Dermis microvascular lymphatic vessel endothelial cell (primary cell): ENCODE data around the gene KIRREL1. TPM values are rescaled to one million over a fixed set of nuclear protein-coding genes. Genes with fewer than 3 reads are reported as not detected.
A peak's percentile ranks its signal among the peaks of the same experiment; 100 is the strongest.

Experiments
- DNase-seq, 2 donors: peaks; one replicate each; pipeline versions ENCODE4 v3.0.0 to v3.0.0-alpha.2; 2010; ENCODE audit warnings: low read depth in 2 of 2
- total RNA-seq: library from RNA; depleted of rRNA; stranded (reverse); fragments of >200 nt; gene quantifications from 2 replicates; pipeline ENCODE4 v1.2.1, GENCODE V29; 2014

KIRREL1 gene
- total RNA-seq, 1 donor from 2014 or later: 16.2 TPM

DNA sequence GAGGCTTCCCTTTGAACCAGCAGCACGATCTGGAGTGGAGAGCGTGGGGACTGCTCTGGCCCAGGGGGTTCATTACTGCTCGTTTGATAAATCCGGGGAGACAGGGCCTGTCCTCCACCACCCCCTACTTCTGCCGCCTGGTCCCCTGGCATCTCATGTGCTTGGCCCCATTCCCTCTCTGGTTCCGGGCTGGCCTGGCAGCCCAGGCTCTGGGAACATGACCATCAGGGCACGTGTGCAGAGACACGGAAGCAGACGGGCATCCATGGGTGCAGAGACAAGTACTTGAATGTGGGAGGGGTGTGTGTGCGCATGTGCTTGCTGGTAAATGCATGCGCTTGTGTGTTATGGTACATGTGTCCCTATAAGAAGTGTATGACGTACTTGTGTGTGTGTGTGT, 75.5 kb downstream of the KIRREL1 start:
- DNase-seq: peak in 1 of 2 donors; percentile 8

DNA sequence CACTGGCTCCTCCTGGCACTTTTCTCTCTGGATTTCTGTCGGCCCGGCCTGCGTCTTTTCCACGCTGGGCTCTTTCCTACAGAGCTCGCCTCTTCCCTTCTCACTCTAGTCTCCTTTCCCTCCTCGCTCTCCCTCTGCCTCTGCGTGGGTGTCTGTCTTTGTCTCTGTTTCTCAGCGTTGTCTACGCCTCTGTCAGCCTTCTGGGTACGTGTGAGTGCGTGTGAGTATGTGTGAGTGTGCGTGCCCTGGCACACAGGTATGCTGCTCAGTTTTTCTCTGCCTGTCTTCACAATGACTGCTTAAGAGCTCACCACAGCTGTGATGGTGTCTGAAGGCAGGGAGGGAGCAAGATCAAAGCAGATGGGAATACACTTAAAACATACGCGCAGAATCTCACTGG, 77.7 kb downstream of the KIRREL1 start:
- DNase-seq: no peak

- no peak for DNase-seq
These were observed 81.6 kb downstream of the KIRREL1 start for GRCh38 chr1:158075078-158075477.

DNA sequence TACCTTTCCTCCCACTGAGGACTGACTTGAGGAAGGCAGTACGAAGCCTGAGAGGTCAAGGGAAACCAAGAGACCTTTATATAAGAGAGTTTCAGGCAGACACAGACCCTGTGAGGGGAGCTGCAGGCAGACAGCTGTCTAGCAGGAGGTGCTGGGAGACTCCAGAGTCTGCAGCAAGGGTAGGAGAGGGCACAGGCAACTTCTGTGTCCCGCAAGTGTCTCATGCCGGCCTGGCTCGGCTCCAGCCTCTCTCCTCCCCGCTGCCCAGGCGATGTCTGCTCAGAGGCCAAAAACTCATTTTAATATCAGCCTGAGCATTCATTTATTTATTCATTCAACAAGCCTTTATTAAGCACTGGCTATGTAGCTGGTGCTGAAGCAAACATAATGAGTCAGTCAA, 83.0 kb downstream of the KIRREL1 start:
- DNase-seq: no peak

DNA sequence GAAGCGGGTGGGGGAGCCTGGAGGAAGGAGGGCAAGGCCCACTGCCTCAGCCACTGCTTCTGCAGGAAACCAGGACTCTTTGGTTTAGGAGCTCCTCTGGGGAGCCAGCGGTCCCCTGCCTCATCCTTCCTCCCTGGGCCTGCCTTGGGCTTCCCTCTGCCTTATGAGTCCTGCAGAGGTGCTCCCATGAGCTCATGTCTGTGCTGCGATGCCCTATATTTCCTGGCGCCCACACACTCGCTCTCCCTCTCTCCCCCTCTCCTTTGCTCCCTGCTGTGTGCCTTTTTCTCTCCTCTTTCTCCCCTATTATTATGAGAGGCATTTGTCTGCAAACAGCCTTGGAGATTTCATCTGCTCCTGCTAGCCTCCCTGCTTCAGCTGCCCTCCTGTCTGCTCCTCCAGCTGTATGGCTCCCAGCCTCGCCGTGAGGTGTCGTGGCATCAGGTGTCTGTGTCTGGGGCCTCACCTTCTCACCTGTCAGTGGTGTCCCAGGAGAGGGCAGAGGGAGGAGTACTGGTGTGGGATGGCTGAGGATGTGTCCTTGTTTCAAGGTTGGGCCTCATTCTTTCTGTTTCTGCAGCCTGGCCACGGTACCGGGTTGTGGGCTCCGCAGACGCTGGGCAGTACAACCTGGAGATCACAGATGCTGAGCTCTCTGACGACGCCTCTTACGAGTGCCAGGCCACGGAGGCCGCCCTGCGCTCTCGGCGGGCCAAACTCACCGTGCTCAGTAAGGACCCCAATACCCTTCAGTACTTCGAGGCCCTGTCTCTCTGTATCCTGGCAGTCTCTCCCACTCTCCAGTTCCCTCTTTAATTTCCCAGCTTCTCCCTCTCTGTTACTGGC, 84.2 kb downstream of the KIRREL1 start:
- DNase-seq: no peak

DNA sequence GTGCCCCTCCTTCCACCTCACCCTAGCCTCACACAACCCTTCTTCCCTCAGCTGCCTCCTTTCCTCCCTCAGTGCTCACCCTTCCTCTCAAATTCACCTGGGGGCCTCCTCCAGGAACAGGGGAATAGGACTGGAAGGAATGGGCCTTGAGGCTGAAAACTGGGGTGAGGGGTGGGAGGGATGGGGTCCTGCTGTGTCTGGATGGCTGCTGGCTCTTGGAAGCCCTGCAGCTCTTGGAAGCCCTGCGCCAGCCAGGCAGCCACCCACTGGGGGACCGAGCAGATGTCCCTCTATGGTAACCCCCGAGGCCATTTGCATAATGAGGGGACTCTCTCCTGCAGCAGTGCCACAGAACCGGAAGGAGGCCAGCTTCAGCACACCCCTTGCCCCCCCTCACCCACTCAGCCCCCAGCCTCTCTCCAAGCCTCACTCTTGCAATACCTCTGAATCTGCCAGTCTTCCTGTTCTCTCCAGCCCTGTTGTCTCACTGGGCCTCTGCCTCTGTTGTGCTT, 85.2 kb downstream of the KIRREL1 start:
- DNase-seq: no peak

DNA sequence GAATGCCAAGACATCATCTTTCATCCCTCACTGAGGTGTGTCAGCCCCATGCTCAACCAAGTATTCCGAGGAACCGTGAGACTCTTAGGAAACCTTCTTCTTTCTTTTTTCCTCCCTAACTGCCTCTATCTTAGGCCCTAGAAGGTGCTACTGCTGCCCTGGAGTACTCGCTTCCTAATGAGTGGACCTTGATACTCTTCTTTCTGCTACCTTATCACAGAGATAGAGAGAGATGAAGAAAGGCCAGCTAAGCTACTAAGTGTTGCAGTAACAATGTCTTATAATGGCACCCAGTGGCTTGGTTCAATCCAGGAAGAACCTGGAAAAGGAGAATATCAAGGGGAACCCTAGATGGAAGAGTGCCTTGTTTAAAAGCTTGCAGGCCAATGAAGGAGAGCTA, 86.6 kb downstream of the KIRREL1 start:
- no peak for DNase-seq

- no peak for DNase-seq
These were observed 90.9 kb downstream of the KIRREL1 start for GRCh38 chr1:158084336-158084735.

- DNase-seq: no peak
These were observed 91.3 kb downstream of the KIRREL1 start for GRCh38 chr1:158084747-158085146.

GRCh38 chr1:158087320-158087927, 94.0 kb downstream of the KIRREL1 start:
- DNase-seq: peak; percentile 81 to 88

DNA sequence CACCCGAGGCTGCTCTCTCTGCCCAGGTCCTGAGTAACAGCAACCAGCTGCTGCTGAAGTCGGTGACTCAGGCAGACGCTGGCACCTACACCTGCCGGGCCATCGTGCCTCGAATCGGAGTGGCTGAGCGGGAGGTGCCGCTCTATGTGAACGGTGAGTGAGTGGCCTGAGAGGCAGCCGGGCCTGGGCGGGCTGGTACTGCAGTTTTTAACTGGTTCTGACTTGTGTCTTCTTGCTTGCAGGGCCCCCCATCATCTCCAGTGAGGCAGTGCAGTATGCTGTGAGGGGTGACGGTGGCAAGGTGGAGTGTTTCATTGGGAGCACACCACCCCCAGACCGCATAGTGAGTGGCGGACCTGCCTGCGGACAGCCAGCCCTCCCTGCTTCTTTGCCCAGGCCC, 96.0 kb downstream of the KIRREL1 start:
- no peak for DNase-seq

GRCh38 chr1:158089925-158090637, 96.6 kb downstream of the KIRREL1 start:
- no peak for DNase-seq

GRCh38 chr1:158093376-158093775, 99.9 kb downstream of the KIRREL1 start:
- no peak for DNase-seq

GRCh38 chr1:158094571-158094970, 101.1 kb downstream of the KIRREL1 start:
- DNase-seq: no peak

DNA sequence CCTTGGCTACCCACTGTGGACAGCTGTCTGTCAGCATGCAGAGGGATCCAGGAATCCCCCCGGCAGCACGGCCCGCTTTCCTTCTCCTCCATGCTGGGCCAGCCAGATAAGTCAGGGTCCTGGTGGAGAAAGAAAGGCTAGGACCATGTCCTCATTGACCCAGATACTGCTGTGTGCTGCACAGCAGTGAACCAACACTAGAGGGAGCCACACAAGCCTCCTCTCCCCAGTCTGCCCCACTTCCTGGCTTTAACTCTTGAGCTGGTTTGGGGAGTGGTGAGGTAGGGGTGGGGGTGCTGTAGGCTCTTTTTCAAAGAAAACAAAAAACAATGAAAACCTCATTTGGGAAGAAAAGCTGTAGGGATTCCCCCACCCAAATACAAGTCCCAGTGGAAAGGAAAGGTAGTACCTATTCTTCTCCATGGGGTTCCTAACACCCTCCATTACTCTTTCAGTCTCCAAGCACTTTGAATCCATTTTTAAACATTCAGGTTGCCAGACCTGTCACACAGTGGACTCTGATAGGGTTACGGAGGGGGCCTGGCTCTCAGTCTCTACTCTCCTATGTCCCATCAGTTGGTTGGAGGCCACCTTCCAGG, 102.4 kb downstream of the KIRREL1 start:
- peak in 1 of 2 donors; percentile 57 for DNase-seq

- no peak for DNase-seq
These were observed 104.8 kb downstream of the KIRREL1 start for GRCh38 chr1:158098256-158098655.

DNA sequence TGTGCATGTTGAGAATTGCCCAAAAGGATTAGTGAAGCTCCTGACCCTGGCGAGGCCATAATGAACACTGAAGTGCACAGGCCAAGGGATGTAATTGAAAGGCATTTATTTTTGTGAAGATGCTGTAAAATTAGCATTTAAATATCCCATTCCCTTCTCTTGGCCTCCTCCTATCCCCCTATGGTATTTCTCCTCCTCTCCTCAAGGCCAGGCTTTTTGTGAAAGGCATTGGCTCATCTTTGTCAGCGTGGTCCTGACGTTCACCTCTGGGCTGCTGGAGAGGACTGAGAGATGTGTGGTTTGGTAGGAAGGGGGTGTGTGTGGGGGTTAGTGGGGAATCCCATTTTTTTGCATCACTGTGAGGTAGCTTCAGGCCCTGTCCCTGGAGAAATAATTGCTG, 105.7 kb downstream of the KIRREL1 start:
- DNase-seq: no peak

GRCh38 chr1:158100498-158100897, 107.1 kb downstream of the KIRREL1 start:
- no peak for DNase-seq

- no peak for DNase-seq
These were observed 108.0 kb downstream of the KIRREL1 start for GRCh38 chr1:158101455-158101854.

DNA sequence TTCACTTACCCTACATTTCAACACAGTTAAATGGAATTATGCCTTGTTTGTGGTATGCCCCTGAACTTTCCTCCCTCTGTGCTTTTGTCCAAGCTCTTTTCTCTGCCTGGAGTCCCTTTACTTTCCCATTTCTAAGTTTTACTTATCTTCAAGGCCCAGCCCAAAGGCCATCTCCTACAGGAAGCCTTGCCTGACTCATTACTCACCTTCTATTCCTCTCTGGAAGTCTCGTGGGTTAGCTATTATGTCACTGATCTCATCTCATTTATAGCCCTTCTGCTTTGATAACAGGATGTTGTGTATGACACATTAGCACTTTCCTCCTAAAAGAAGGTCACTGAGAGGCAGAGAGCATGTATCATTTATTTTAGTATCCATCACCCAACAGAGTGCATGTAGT, 108.5 kb downstream of the KIRREL1 start:
- peak; percentile 40 to 94 for DNase-seq

DNA sequence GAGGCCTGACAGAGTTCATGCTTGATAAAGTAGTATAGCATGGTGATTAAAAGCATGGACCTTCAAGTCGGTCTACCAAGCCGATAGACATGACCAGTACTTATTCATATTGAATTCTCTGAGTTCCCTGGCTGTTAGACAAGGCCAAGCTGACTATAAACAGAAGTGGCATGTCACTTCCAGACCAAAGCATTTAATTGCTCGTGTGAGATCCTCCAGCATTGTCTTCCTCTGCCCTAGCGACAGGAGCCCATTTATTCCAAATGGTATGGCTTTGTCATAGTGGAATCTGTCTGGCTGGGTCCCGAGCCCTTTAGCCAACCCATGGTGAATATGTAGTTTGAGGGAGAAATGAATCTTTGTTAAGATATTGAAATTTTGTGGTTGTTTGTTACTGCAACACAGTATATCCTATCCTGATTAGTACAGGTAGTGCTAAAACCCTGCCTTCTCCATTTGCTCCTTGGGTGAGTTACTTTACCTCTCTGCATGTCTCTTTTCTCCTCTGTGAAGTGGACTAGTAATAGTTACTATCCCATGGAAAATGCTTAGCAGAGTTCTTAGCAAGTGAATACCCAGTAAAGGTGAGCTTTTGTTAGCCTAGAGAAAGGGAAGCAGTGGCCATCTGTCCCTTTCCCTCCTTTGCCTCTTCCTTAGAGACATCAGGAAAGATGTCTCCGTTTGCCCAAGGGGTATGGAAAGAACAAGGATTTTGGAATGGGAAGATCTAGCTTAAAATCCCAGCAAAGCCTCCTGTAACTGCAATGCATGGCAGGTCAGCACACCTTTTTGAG, 109.6 kb downstream of the KIRREL1 start:
- DNase-seq: no peak
